Psoas muscle (tissue), 8 donors: ENCODE measurements around the gene LOXHD1. TPM values are rescaled to one million over a fixed set of nuclear protein-coding genes. Genes with fewer than 3 reads are reported as not detected.

Source experiments
- ATAC-seq, 4 donors: fragments of 200-7000 bp; cut with Tn5 transposase; one replicate each; pipeline ENCODE4 v1.9.1; 2020; ENCODE audit warnings: moderate library complexity in 3 of 4, mild to moderate bottlenecking in 2 of 4
- DNase-seq, 2 donors: peaks; one replicate each; pipeline ENCODE4 v3.0.0-alpha.2; 2020
- H3K27ac ChIP-seq: fragments of 200-600 bp; one replicate; pipeline ENCODE4 v1.8.0; 2022
- H3K27me3 ChIP-seq, 3 donors: fragments of 200-600 bp in 1 of 3; one replicate each; pipeline versions ENCODE4 v1.6.1 to v1.8.0; 2013 to 2022; ENCODE audit warnings: low read length in 2 of 3, mild to moderate bottlenecking in 2 of 3, moderate library complexity in 1 of 3; ENCODE audit not compliant: insufficient read depth in 3 of 3
- H3K36me3 ChIP-seq, 2 donors: fragments of 200-600 bp in 1 of 2; one replicate each; pipeline versions ENCODE4 v1.6.1 to v1.8.0; 2013 to 2022; ENCODE audit warnings: low read depth in 1 of 2, mild to moderate bottlenecking in 1 of 2, moderate library complexity in 1 of 2; ENCODE audit not compliant: insufficient read depth in 1 of 2
- H3K4me1 ChIP-seq: fragments of 200-600 bp; one replicate; pipeline ENCODE4 v1.8.0; 2022
- H3K4me3 ChIP-seq: fragments of 200-600 bp; one replicate; pipeline ENCODE4 v1.8.0; 2022; ENCODE audit warnings: mild to moderate bottlenecking
- H3K9me3 ChIP-seq: fragments of 200-600 bp; one replicate; pipeline ENCODE4 v1.8.0; 2022
- CTCF ChIP-seq: fragments of 200-600 bp; IDR thresholded peaks from one replicate; pipeline ENCODE4 v1.8.0; 2022; ENCODE audit warnings: antibody characterized with exemption
- WGBS, 3 donors: extraction: QIAGEN DNeasy Blood & Tissue Kit; methylation state at CpG; one replicate each; pipeline versions ENCODE4 v1.1.6 to v1.1.7; 2013; 5-methylcytosine and 5-hydroxymethylcytosine counted together
- intact Hi-C, 2 donors: fragments of 100-400 bp; cut with DNase I; formaldehyde crosslinking; loops; one replicate each; pipeline versions ENCODE4 v1.11.0 to v1.14.2; 2022
- polyA plus RNA-seq, 3 donors: library from polyadenylated mRNA; stranded (reverse); fragments of 200-250 nt; gene quantifications; one replicate each; pipeline ENCODE4 v1.2.3, GENCODE V29; 2013
- total RNA-seq, 4 donors: library from RNA; stranded (reverse); fragmentation: NEBNext Ultra II Directional in 2 of 4; extraction: Animal tissue kit (Norgen Biotek cat#: 25700) in 2 of 4; gene quantifications; one replicate each; pipeline versions ENCODE4 v1.2.1 to v1.2.4, GENCODE V29; 2021 to 2023
- donor health status: healthy with polysubstance abuse.
- donor health status: DM: no; HTN: no; CAD: no; lungs with moderate emphysema.
- donor health status: Bipolar disorder and iron deficiency.
- donor health status: healthy.
- donor health status: DM: yes; HTN: yes; CAD: no.
- donor health status: DM: no; HTN: no; CAD: no.
- donor health status: DM: no; HTN: no; CAD: no.
- donor health status: DM: yes; HTN: yes; CAD: no.

The LOXHD1 gene
- total and polyA plus RNA-seq, 7 donors = 0.06 to 0.34 (median 0.12) TPM; not detected in 1

GRCh38 chr18:46621111-46621766 lies 35.8 kb downstream of the LOXHD1 start:
- H3K27ac ChIP-seq = no peak overlapping the region
- DNase-seq = no peak
- intact Hi-C loops = no loop called here
- no peaks in the 10 kb centered on the region for H3K9me3 ChIP-seq
- no peak for TF ChIP-seq CTCF
- no peak overlapping the region for H3K4me3 ChIP-seq
- ATAC-seq = no peak
- H3K36me3 ChIP-seq = no peaks in the 10 kb centered on the region
- H3K27me3 ChIP-seq = no peaks in the 10 kb centered on the region
- H3K4me1 ChIP-seq = no peaks in the 10 kb centered on the region
- WGBS, 3 donors = 77 to 84% (median 80%) methylated on average over 6 of the region's 6 CpGs

- TF ChIP-seq CTCF = no peak
- ATAC-seq (no peak), DNase-seq (no peak)
- H3K4me3 ChIP-seq = no peak overlapping the region
- no peaks in the 10 kb centered on the region for H3K27me3 ChIP-seq
- H3K4me1 ChIP-seq = no peaks in the 10 kb centered on the region
- H3K36me3 ChIP-seq = no peaks in the 10 kb centered on the region
- no peaks in the 10 kb centered on the region for H3K9me3 ChIP-seq
- no peak overlapping the region for H3K27ac ChIP-seq
- whole genome bisulfite sequencing, 3 donors = 64 to 70% (median 67%) methylated on average over 3 of the region's 3 CpGs
- intact Hi-C loops = no loop called here
Measured at GRCh38 chr18:46619559-46619958, 37.5 kb downstream of the LOXHD1 start.

GRCh38 chr18:46615720-46616119 lies 41.3 kb downstream of the LOXHD1 start:
- H3K9me3 ChIP-seq = no peaks in the 10 kb centered on the region
- no peak for DNase-seq
- no peak overlapping the region for H3K4me3 ChIP-seq
- H3K27ac ChIP-seq = no peak overlapping the region
- ATAC-seq = no peak
- intact Hi-C loops = no loop called here
- no peaks in the 10 kb centered on the region for H3K27me3 ChIP-seq
- no peaks in the 10 kb centered on the region for H3K36me3 ChIP-seq
- no peak for TF ChIP-seq CTCF
- H3K4me1 ChIP-seq = no peaks in the 10 kb centered on the region

- DNase-seq = no peak
- 19 to 23% (median 22%) methylated on average over 2 of the region's 2 CpGs for WGBS, 3 donors
- intact Hi-C loops = no loop called here
- Histone ChIP-seq H3K36me3 (no peaks in the 10 kb centered on the region), H3K4me1 (no peaks in the 10 kb centered on the region), H3K9me3 (no peaks in the 10 kb centered on the region), H3K27ac (no peak overlapping the region), H3K27me3 (no peaks in the 10 kb centered on the region), H3K4me3 (no peak overlapping the region)
- ATAC-seq = no peak
- TF ChIP-seq CTCF = no peak
Measured at GRCh38 chr18:46609048-46609447, 48.0 kb downstream of the LOXHD1 start.

GRCh38 chr18:46607926-46608325 lies 49.1 kb downstream of the LOXHD1 start:
- Histone ChIP-seq H3K27ac (no peak overlapping the region), H3K27me3 (no peaks in the 10 kb centered on the region), H3K4me1 (no peaks in the 10 kb centered on the region), H3K36me3 (no peaks in the 10 kb centered on the region), H3K4me3 (no peak overlapping the region), H3K9me3 (no peaks in the 10 kb centered on the region)
- TF ChIP-seq CTCF = no peak
- DNase-seq (no peak), ATAC-seq (no peak)
- intact Hi-C loops = no loop called here
- 31 to 41% (median 34%) methylated on average over 5 of the region's 5 CpGs for WGBS, 3 donors
